Spleen (tissue), 7 donors: Measurements from ENCODE around the gene CELA1.

ENCODE experiments used
- POLR2AphosphoS5 ChIP-seq, 3 donors: sonication (generic); formaldehyde crosslinking; IDR thresholded peaks; one replicate each; pipeline ENCODE4 v1.5.1; 2017; ENCODE audit warnings: antibody characterized with exemption in 3 of 3
- TF ChIP-seq, protein P1 (sequence below), 11 experiments: fragments of 200-600 bp in 7 of 11; fragments of 450-650 bp in 4 of 11; sonication (generic) in 4 of 11; IDR thresholded peaks in 8 of 11; conservative IDR thresholded peaks in 3 of 11; 1 replicate in 7 of 11; 2 replicates in 4 of 11; pipeline versions ENCODE4 v1.4.0 to v1.8.0; 2016 to 2021; ENCODE audit warnings: antibody characterized with exemption in 11 of 11, inconsistent platforms in 4 of 11, mild to moderate bottlenecking in 1 of 11
- donor health status: DM: no; HTN: no; CAD: no; lungs with moderate emphysema.
- donor health status: DM: no; HTN: no; CAD: no.
- donor health status: DM: no; HTN: no; CAD: no.

DNA sequence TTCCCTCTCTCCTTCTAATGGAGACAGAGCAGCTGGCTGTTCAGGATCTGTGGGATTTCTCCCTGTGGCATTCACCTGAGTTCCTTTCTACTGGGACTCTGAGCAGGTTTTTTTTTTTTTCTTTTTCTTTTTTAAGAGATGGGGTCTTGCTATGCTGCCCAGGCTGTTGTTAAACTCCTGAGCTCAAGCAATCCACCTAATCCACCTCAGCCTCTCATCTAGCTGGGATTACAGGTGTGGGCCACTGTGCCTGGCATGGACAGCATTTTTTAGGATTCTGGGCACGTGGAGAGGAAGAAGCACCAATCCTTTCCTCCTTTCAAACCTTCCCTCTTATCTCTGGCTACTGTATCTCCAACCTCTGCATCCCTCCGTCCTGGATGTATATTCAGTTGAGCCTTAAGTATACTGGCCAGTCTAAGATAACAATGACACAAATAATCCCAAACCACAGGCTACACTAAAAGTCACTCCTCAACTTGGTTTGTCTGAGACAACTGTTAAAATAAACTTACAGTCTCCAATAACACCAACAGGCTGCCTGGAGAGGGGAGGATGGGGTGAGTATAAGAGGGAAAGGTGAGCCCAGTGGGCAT is 16.4 kb upstream of the CELA1 start:
- TF ChIP-seq, protein P1, sequence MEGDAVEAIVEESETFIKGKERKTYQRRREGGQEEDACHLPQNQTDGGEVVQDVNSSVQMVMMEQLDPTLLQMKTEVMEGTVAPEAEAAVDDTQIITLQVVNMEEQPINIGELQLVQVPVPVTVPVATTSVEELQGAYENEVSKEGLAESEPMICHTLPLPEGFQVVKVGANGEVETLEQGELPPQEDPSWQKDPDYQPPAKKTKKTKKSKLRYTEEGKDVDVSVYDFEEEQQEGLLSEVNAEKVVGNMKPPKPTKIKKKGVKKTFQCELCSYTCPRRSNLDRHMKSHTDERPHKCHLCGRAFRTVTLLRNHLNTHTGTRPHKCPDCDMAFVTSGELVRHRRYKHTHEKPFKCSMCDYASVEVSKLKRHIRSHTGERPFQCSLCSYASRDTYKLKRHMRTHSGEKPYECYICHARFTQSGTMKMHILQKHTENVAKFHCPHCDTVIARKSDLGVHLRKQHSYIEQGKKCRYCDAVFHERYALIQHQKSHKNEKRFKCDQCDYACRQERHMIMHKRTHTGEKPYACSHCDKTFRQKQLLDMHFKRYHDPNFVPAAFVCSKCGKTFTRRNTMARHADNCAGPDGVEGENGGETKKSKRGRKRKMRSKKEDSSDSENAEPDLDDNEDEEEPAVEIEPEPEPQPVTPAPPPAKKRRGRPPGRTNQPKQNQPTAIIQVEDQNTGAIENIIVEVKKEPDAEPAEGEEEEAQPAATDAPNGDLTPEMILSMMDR (IDR thresholded peaks at IDR 0.05 in 8 of 11, conservative IDR thresholded peaks at IDR 0.05 in 3 of 11) = no peak
- TF ChIP-seq POLR2AphosphoS5 (IDR thresholded peaks at IDR 0.05) = no peak
